ENCODE measurements around the gene PLIN4.

PLIN4 gene

GRCh38 chr19:4452230-4452990 is 65.9 kb downstream of the PLIN4 start:
- H2BK15ac ChIP-seq (ENCODE audit: low read length), result no peak overlapping the region
- no peak overlapping the region for H4K91ac ChIP-seq (ENCODE audit: low read depth, low read length, poor library complexity)
- WGBS, 2 donors (ENCODE audit: extremely low coverage in 2 of 2, insufficient read length in 2 of 2, insufficient replicate concordance in 1 of 2), result no CpG with 5 or more reads among the region's 24 CpGs
- peaks cover 25 to 61% of the 10 kb centered on the region in 2 donors for H3K36me3 ChIP-seq (replicated peaks in 1 of 2; ENCODE audit: control insufficient read depth in 2 of 2, insufficient read depth in 2 of 2, low read length in 2 of 2)
- H3K79me1 ChIP-seq (ENCODE audit: low read depth, low read length), result peaks cover 2% of the 10 kb centered on the region
- H2BK5ac ChIP-seq (ENCODE audit: low read length), result peak overlapping the region; percentile 46
- H3K4me1 ChIP-seq (ENCODE audit: control insufficient read depth in 2 of 2, insufficient read depth in 1 of 2, low read depth in 1 of 2, low read length in 2 of 2), result peaks cover 9 to 13% of the 10 kb centered on the region in 2 donors
- H3K23ac ChIP-seq (ENCODE audit: low read depth, low read length, poor library complexity), result no peak overlapping the region
- no peak overlapping the region for H3K4me2 ChIP-seq (ENCODE audit: insufficient read depth, low read length, poor library complexity, severe bottlenecking)
- H2AFZ ChIP-seq (ENCODE audit: low read length), result no peak overlapping the region
- no peak overlapping the region for H3K14ac ChIP-seq (ENCODE audit: low read length)
- H3K27ac ChIP-seq (replicated peaks; ENCODE audit: low read length), result no peak overlapping the region
- H3K27me3 ChIP-seq (ENCODE audit: control insufficient read depth in 3 of 3, insufficient read depth in 3 of 3, low read depth in 1 of 3, low read length in 3 of 3), result no peaks in the 10 kb centered on the region
- H2BK12ac ChIP-seq (ENCODE audit: low read length), result no peak overlapping the region
- H3K4ac ChIP-seq (ENCODE audit: low read length), result no peak overlapping the region
- H2BK120ac ChIP-seq (ENCODE audit: low read depth, low read length), result no peak overlapping the region
- no peak for DNase-seq (ENCODE audit: low spot score)
- no peaks in the 10 kb centered on the region for H3K9me3 ChIP-seq (replicated peaks in 1 of 2; ENCODE audit: control insufficient read depth in 2 of 2, insufficient read depth in 1 of 2, low read depth in 1 of 2, low read length in 2 of 2)
- no peak overlapping the region for H2AK5ac ChIP-seq (ENCODE audit: low read depth, low read length)
- peak overlapping the region; percentile 44 for H3K18ac ChIP-seq (ENCODE audit: low read length)
- H3K9ac ChIP-seq (ENCODE audit: low read depth, low read length, poor library complexity), result peak overlapping the region; percentile 63
- no peak overlapping the region for H3K4me3 ChIP-seq (ENCODE audit: low read length in 2 of 2)
- no peak overlapping the region for H4K8ac ChIP-seq (ENCODE audit: low read depth, low read length)

Data from neuronal stem cell (in vitro differentiated cells).